Mesenchymal stem cell (in vitro differentiated cells and primary cell): ENCODE data around the gene TNFRSF8.

Experiments
- DNase-seq: peaks from one replicate; pipeline ENCODE4 v3.0.0-alpha.2; 2013
- H2AFZ ChIP-seq: one replicate; pipeline ENCODE4 v1.6.1; 2013; ENCODE audit warnings: low read depth, mild to moderate bottlenecking, control low read depth, inconsistent platforms, low read length, moderate library complexity
- H2AK5ac ChIP-seq: 2 replicates; pipeline ENCODE4 v1.6.1; 2013; ENCODE audit warnings: low read length, moderate library complexity, mild to moderate bottlenecking, inconsistent platforms; ENCODE audit not compliant: severe bottlenecking
- H2BK120ac ChIP-seq: one replicate; pipeline ENCODE4 v1.6.1; 2013; ENCODE audit warnings: low read depth, mild to moderate bottlenecking, inconsistent platforms, low read length, moderate library complexity
- H2BK12ac ChIP-seq, 2 experiments: one replicate each; pipeline ENCODE4 v1.6.1; 2013; ENCODE audit warnings: inconsistent platforms in 2 of 2, low read length in 2 of 2, mild to moderate bottlenecking in 2 of 2, moderate library complexity in 2 of 2, control low read depth in 1 of 2
- H2BK15ac ChIP-seq: one replicate; pipeline ENCODE4 v1.6.1; 2013; ENCODE audit warnings: mild to moderate bottlenecking, low read depth, inconsistent platforms; ENCODE audit not compliant: poor library complexity, severe bottlenecking
- H2BK5ac ChIP-seq: 2 replicates; pipeline ENCODE4 v1.6.1; 2013; ENCODE audit warnings: low read depth, mild to moderate bottlenecking, low read length, control low read depth, inconsistent platforms; ENCODE audit not compliant: poor library complexity, severe bottlenecking
- H3K14ac ChIP-seq, 2 experiments: one replicate each; pipeline ENCODE4 v1.6.1; 2013; ENCODE audit warnings: inconsistent platforms in 2 of 2, low read length in 2 of 2, control low read depth in 1 of 2, mild to moderate bottlenecking in 1 of 2, moderate library complexity in 1 of 2
- H3K18ac ChIP-seq, 2 experiments: one replicate each; pipeline ENCODE4 v1.6.1; 2013; ENCODE audit warnings: inconsistent platforms in 2 of 2, low read length in 2 of 2, control low read depth in 1 of 2, low read depth in 1 of 2, mild to moderate bottlenecking in 1 of 2
- H3K23ac ChIP-seq, 2 experiments: one replicate each; pipeline ENCODE4 v1.6.1; 2013; ENCODE audit warnings: inconsistent platforms in 2 of 2, low read length in 2 of 2, mild to moderate bottlenecking in 2 of 2, moderate library complexity in 2 of 2, control low read depth in 1 of 2
- H3K27ac ChIP-seq: 2 replicates; pipeline ENCODE4 v1.5.1; 2013; ENCODE audit warnings: mild to moderate bottlenecking, moderate library complexity, low read length, control low read depth, inconsistent platforms; ENCODE audit not compliant: poor library complexity, severe bottlenecking
- H3K27me3 ChIP-seq, 2 experiments: 2 replicates each; pipeline versions ENCODE4 v1.6.1 to v1.7.0; 2013; ENCODE audit warnings: low read length in 2 of 2, mild to moderate bottlenecking in 2 of 2, moderate library complexity in 2 of 2, control low read depth in 1 of 2, inconsistent platforms in 1 of 2; ENCODE audit not compliant: control insufficient read depth in 1 of 2, insufficient read depth in 1 of 2
- H3K36me3 ChIP-seq, 2 experiments: 2 replicates each; pipeline versions ENCODE4 v1.6.1 to v1.7.0; 2013; ENCODE audit warnings: low read length in 2 of 2, control low read depth in 1 of 2, inconsistent platforms in 1 of 2, low read depth in 1 of 2, mild to moderate bottlenecking in 1 of 2; ENCODE audit not compliant: insufficient read depth in 2 of 2, control insufficient read depth in 1 of 2
- H3K4ac ChIP-seq, 2 experiments: one replicate each; pipeline ENCODE4 v1.6.1; 2013; ENCODE audit warnings: inconsistent platforms in 2 of 2, low read length in 2 of 2, mild to moderate bottlenecking in 2 of 2, moderate library complexity in 2 of 2, control low read depth in 1 of 2, low read depth in 1 of 2
- H3K4me1 ChIP-seq: 2 replicates; pipeline ENCODE4 v1.6.1; 2013; ENCODE audit warnings: low read depth, low read length, control low read depth; ENCODE audit not compliant: control insufficient read depth, insufficient read depth
- H3K4me2 ChIP-seq: 2 replicates; pipeline ENCODE4 v1.6.1; 2013; ENCODE audit warnings: low read length, mild to moderate bottlenecking, inconsistent platforms; ENCODE audit not compliant: poor library complexity, severe bottlenecking
- H3K4me3 ChIP-seq, 2 experiments: 2 replicates each; pipeline versions ENCODE4 v1.5.1 to v1.7.0; 2013; ENCODE audit warnings: low read length in 2 of 2, mild to moderate bottlenecking in 2 of 2, control low read depth in 1 of 2, low read depth in 1 of 2; ENCODE audit not compliant: insufficient read depth in 1 of 2
- H3K79me1 ChIP-seq: replicated peaks from 2 replicates; pipeline ENCODE4 v1.6.1; 2013; ENCODE audit warnings: mild to moderate bottlenecking, control low read depth, low read length, inconsistent platforms; ENCODE audit not compliant: poor library complexity, severe bottlenecking
- H3K9ac ChIP-seq: 2 replicates; pipeline ENCODE4 v1.7.0; 2013; ENCODE audit warnings: mild to moderate bottlenecking, low read length, moderate library complexity
- H3K9me3 ChIP-seq: 2 replicates; pipeline ENCODE4 v1.7.0; 2013; ENCODE audit warnings: mild to moderate bottlenecking, low read length; ENCODE audit not compliant: control insufficient read depth
- H4K8ac ChIP-seq: one replicate; pipeline ENCODE4 v1.6.1; 2013; ENCODE audit warnings: inconsistent platforms, mild to moderate bottlenecking, low read length, moderate library complexity
- H4K91ac ChIP-seq: one replicate; pipeline ENCODE4 v1.6.1; 2013; ENCODE audit warnings: mild to moderate bottlenecking, low read length, inconsistent platforms
- WGBS: methylation state at CpG from one replicate; pipeline ENCODE4 v1.1.7; 2013; ENCODE audit warnings: mixed read lengths; 5-methylcytosine and 5-hydroxymethylcytosine counted together

TNFRSF8 gene

DNA sequence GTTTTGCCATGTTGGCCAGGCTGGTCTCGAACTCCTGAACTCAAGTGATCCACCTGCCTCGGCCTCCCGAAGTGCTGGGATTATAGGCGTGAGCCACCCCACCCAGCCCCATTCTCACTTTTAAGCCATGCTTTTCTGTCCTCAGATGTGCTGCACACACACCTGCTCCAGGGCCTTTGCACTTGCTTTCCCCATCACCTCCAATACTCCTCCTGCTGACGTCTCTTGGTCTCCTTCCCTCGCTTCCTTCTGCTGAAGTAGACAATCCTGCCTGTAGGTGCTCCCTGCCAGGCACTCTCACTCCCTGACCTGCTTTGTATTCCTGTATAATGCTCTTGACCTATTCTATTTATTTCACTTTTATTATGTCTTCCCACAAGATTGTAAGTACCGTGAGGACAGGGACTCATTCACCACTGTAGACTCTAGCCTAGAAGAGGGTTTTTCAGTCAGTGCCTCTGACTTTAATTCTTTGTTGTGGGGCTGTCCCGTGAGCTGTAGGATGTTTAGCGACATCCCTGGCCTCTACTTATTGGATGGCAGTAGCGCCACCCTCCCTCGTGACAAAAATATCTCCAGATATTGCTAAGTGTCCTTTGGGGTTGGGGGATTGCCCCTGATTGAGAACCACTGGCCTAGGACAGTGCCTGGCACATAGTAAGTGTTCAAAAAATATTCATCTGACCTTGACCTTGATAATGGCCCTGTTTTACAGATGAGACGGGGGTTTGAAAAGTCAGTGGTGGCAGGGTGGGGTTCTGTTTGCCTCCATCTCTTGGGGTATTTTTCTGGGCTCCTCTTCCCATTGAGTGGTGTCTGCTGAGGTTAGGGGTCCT lies 108.3 kb downstream of the TNFRSF8 start:
- no peak overlapping the region for H2BK120ac ChIP-seq
- H3K23ac ChIP-seq = no peak overlapping the region
- H3K9ac ChIP-seq = no peak overlapping the region
- H4K8ac ChIP-seq = no peak overlapping the region
- H3K14ac ChIP-seq = no peak overlapping the region
- H3K4me1 ChIP-seq = peaks cover 25% of the 10 kb centered on the region
- peak overlapping the region in 1 of 2 experiments; percentile 29 for H3K18ac ChIP-seq
- H3K4me3 ChIP-seq = no peak overlapping the region
- DNase-seq = no peak
- no peaks in the 10 kb centered on the region for H3K9me3 ChIP-seq
- WGBS = 94% methylated on average over 12 of the region's 12 CpGs
- H3K27ac ChIP-seq = no peak overlapping the region
- no peak overlapping the region for H2BK5ac ChIP-seq
- no peak overlapping the region for H3K4ac ChIP-seq
- H2BK15ac ChIP-seq = no peak overlapping the region
- no peak overlapping the region for H4K91ac ChIP-seq
- no peak overlapping the region for H3K4me2 ChIP-seq
- H2AFZ ChIP-seq = no peak overlapping the region
- H3K79me1 ChIP-seq = no peaks in the 10 kb centered on the region
- no peak overlapping the region for H2AK5ac ChIP-seq
- no peak overlapping the region for H2BK12ac ChIP-seq
- peaks cover 0 to 3% of the 10 kb centered on the region in 2 experiments for H3K27me3 ChIP-seq
- H3K36me3 ChIP-seq = no peaks in the 10 kb centered on the region

DNA sequence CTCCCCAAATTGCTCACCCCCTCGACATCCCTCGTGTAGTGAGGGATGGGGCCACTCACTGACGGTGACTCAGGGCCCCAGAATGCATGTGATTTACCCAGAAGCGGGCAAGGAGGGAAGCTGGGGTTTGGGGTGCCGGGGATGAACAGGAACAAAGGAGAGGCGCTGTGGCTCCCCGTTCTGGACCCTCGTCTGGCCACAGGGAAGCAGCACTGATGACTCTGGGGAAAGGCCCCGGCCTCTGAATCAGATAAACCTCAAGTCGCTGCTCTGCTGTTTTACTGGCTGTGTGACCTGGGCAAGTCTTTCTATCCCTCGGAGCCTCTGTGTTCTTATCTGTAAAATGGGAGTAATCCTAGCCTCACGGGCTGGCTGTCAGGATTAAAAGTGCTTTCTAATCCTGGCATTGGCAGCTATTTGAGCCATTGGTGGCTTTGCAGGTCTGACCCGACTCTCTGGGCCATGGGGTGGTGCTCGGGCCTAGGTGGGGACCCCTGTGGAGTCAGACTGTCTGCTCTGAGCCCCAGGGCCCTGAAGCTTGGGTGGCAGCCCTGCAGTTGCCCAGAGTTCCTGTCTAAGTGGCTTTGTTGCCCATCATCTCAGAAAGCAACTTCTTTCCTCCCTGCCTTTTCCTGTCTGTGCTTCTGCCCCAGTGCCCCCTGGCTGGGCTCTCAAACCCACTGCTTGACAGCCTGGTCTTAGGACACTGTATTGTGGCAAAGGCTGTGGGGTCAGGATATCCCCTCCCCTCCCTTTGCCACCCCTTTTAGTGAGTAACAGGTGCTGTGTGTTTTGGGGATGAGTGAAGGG lies 109.1 kb downstream of the TNFRSF8 start:
- Histone ChIP-seq H3K4me1 (peaks cover 18% of the 10 kb centered on the region), H3K4me2 (no peak overlapping the region), H4K8ac (no peak overlapping the region), H3K27me3 (peaks cover 0 to 3% of the 10 kb centered on the region in 2 experiments), H3K14ac (no peak overlapping the region), H3K79me1 (no peaks in the 10 kb centered on the region), H3K9me3 (no peaks in the 10 kb centered on the region), H3K23ac (no peak overlapping the region), H4K91ac (peak overlapping the region; percentile 14), H2BK12ac (peak overlapping the region; percentile 38 to 84), H3K36me3 (no peaks in the 10 kb centered on the region), H2AFZ (no peak overlapping the region), H3K18ac (peak overlapping the region in 1 of 2 experiments; percentile 29), H2BK5ac (no peak overlapping the region), H3K9ac (no peak overlapping the region), H3K4ac (no peak overlapping the region), H2AK5ac (no peak overlapping the region), H2BK15ac (no peak overlapping the region), H3K4me3 (no peak overlapping the region), H2BK120ac (no peak overlapping the region), H3K27ac (no peak overlapping the region)
- DNase-seq = no peak
- WGBS = 86% methylated on average over 14 of the region's 14 CpGs

DNA sequence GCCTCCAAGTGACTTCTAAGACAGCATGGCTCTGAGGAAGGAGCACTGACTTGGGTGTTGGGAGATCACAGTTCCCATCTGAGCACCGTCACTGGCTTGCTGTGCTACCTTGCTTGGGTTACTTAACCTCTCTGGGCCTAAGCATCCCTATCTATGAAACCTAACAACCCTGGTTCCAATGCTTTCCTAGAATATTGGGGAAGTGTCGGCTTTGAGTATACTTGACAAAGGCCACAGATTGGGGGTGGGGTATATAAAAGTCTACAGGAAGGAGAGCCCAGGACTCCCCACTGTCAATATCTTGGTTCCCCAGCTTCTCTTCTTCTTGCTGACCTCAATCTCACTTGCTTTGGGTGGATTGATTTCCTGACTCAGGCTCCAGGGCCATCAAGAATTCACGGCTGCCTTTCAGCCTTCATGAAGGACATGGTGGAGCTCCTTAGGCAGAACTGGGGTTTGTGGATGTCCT lies 110.0 kb downstream of the TNFRSF8 start:
- Histone ChIP-seq H2BK12ac (peak overlapping the region; percentile 15 to 95), H3K4me2 (no peak overlapping the region), H3K14ac (no peak overlapping the region), H2BK120ac (no peak overlapping the region), H3K79me1 (no peaks in the 10 kb centered on the region), H2AFZ (no peak overlapping the region), H3K4me3 (no peak overlapping the region), H3K27ac (no peak overlapping the region), H2AK5ac (no peak overlapping the region), H3K9me3 (no peaks in the 10 kb centered on the region), H3K36me3 (no peaks in the 10 kb centered on the region), H3K23ac (no peak overlapping the region), H3K9ac (peak overlapping the region; percentile 15), H4K8ac (no peak overlapping the region), H4K91ac (peak overlapping the region; percentile 24), H3K18ac (peak overlapping the region in 1 of 2 experiments; percentile 85), H2BK5ac (no peak overlapping the region), H3K4me1 (peaks cover 20% of the 10 kb centered on the region), H2BK15ac (peak overlapping the region; percentile 33), H3K4ac (peak overlapping the region; percentile 39 to 71), H3K27me3 (no peaks in the 10 kb centered on the region)
- WGBS = 87% methylated on average over 3 of the region's 3 CpGs
- no peak for DNase-seq

- WGBS = 84% methylated on average over 10 of the region's 11 CpGs
- Histone ChIP-seq H3K79me1 (no peaks in the 10 kb centered on the region), H3K4ac (peak overlapping the region; percentile 39 to 71), H3K9me3 (no peaks in the 10 kb centered on the region), H3K4me2 (no peak overlapping the region), H2BK15ac (peak overlapping the region; percentile 33), H4K91ac (peak overlapping the region; percentile 24), H3K27ac (no peak overlapping the region), H2BK5ac (no peak overlapping the region), H3K27me3 (no peaks in the 10 kb centered on the region), H3K9ac (no peak overlapping the region), H3K18ac (peak overlapping the region in 1 of 2 experiments; percentile 85), H3K4me3 (no peak overlapping the region), H4K8ac (no peak overlapping the region), H2AFZ (no peak overlapping the region), H3K4me1 (peaks cover 21% of the 10 kb centered on the region), H2BK120ac (no peak overlapping the region), H3K36me3 (no peaks in the 10 kb centered on the region), H2BK12ac (peak overlapping the region; percentile 15 to 95), H2AK5ac (no peak overlapping the region), H3K14ac (peak overlapping the region in 1 of 2 experiments; percentile 6), H3K23ac (no peak overlapping the region)
- peak; percentile 35 for DNase-seq
Observed at GRCh38 chr1:12173631-12174121, 110.6 kb downstream of the TNFRSF8 start.
